Hypothalamus (tissue), 51 donors: ENCODE results near the gene FAM131A.
A peak's percentile ranks its signal among the peaks of the same experiment; 100 is the strongest.

ENCODE experiments used
- DNase-seq, 51 donors: peaks; one replicate each; lab custom pipeline; 2025; lab: John Stamatoyannopoulos, UW

Gene FAM131A

GRCh38 chr3:184315871-184316661 lies 21.3 kb upstream of the FAM131A start:
- DNase-seq, result peak in 2 of 51 donors; percentile 4 to 13

- no peak for DNase-seq
Measured at GRCh38 chr3:184316792-184317191, 20.6 kb upstream of the FAM131A start.

DNA sequence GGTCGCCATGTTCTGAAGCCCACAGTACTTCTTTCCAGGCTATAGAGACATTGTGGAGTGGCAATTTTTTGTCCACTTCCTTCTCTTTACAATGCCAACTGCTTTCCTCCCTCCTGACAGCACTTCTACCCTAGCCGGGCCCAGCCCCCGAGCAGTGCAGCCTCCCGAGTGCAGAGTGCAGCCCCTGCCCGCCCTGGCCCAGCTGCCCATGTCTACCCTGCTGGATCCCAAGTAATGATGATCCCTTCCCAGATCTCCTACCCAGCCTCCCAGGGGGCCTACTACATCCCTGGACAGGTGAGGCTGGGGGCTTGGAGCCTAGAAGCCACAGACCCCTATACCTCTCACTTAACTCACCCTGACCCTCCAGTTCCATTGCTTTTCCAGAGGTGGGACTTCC lies 20.2 kb upstream of the FAM131A start:
- DNase-seq, result no peak

GRCh38 chr3:184320104-184320445 lies 17.3 kb upstream of the FAM131A start:
- peak; percentile 24 to 97 (median 88) for DNase-seq

DNA sequence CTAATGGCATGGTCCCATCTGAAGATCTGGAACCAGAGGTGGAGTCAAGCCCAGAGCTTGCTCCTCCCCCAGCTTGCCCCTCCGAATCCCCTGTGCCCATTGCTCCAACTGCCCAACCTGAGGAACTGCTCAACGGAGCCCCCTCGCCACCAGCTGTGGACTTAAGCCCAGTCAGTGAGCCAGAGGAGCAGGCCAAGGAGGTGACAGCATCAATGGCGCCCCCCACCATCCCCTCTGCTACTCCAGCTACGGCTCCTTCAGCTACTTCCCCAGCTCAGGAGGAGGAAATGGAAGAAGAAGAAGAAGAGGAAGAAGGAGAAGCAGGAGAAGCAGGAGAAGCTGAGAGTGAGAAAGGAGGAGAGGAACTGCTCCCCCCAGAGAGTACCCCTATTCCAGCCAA lies 15.7 kb upstream of the FAM131A start:
- DNase-seq, result no peak

GRCh38 chr3:184322731-184323487 lies 14.5 kb upstream of the FAM131A start:
- no peak for DNase-seq

GRCh38 chr3:184323696-184324095 lies 13.7 kb upstream of the FAM131A start:
- DNase-seq, result no peak

DNA sequence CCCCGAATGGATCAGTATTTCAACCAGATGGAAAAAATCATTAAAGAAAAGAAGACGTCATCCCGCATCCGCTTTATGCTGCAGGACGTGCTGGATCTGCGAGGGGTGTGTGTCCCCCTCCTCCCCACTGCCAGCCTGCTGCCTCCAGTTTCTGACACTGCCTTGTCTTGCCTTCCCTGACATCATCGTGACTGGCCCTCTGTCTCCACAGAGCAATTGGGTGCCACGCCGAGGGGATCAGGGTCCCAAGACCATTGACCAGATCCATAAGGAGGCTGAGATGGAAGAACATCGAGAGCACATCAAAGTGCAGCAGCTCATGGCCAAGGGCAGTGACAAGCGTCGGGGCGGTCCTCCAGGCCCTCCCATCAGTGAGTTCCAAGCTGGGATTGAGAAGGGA lies 12.1 kb upstream of the FAM131A start:
- DNase-seq, result no peak

- DNase-seq, result no peak
Measured at GRCh38 chr3:184325715-184326369, 11.6 kb upstream of the FAM131A start.

DNA sequence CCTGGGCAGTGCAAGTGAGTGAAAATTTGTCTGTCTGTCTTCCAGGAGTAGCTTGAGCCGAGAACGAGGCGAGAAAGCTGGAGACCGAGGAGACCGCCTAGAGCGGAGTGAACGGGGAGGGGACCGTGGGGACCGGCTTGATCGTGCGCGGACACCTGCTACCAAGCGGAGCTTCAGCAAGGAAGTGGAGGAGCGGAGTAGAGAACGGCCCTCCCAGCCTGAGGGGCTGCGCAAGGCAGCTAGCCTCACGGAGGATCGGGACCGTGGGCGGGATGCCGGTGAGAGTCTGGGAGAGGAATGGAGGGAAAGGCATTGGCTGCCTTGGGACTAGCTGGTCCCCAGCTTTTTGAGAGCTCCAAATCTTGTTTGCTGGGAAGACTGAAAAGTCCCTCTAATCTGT lies 10.2 kb upstream of the FAM131A start:
- no peak for DNase-seq

- no peak for DNase-seq
Measured at GRCh38 chr3:184328516-184328915, 8.9 kb upstream of the FAM131A start.

GRCh38 chr3:184332370-184333090 lies 4.9 kb upstream of the FAM131A start:
- DNase-seq, result no peak

GRCh38 chr3:184333190-184333589 lies 4.2 kb upstream of the FAM131A start:
- DNase-seq, result no peak

DNA sequence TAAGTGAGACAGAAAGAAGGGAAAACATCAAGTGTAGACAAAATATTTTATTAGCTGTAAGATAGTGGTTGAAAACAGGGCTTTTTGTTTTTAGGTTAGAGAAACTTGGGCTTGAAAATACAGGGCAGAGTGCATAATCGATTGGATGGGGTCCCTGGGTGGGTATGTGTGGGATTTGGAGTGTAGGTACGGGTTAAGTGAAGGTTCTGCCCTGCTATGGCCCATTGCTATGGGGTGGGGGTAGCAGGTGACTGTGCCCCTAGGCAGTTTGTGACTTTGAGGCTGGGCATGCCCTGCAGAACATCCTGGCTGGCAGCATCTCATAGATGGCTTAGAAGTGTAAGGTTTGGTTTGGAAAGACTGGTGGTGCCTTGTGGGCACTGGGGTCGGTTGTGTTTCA lies 3.7 kb upstream of the FAM131A start:
- DNase-seq, result no peak

GRCh38 chr3:184334470-184335158 lies 2.8 kb upstream of the FAM131A start:
- no peak for DNase-seq

GRCh38 chr3:184335291-184335660 lies 2.1 kb upstream of the FAM131A start:
- DNase-seq, result no peak

DNA sequence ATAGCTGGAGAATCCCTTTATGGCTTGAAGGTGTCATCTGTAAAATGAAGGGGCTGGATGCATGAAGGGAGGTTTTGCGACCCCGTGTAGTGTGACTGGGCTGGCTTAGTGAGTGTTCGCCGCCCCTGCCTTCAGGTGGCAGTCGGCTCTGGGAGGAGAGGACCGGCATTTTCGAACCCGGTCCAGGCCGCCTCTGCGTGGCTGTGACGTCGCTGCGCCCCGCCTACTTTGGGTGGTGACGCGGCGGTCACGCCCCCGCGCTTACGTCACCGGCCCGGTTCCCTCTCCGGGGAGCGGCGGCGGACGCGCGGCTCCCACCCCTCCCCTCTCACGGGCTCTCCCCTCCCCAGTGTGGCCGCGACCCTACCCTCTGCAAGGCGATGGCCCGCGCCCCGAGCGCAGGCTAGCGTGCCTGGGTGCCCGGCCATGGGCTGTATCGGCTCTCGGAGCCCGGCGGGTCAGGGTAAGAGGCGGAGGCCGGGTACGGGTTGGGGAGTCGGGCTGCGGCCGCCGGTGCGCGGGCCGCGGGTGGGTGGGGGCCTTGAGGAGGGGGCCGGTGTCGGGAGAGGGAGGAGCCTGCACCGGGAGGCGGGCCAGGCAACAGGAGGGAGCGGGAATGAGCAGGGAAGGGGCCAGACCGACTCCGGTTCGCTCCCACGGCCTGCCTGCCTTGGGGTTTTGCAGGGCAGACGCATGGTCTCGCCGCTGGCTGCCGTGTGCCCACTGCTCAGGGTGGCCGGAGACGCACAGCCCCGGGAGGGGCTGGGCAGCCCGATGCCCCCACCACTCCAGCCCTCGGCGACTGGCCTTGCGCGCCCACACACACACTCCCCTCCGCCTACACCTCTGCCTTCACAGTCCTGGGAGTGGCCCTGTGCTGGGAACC lies 1.5 kb upstream of the FAM131A start:
- DNase-seq, result peak in 50 of 51 donors; percentile 48 to 93 (median 82)

- DNase-seq, result peak in 28 of 51 donors; percentile 4 to 81 (median 54)
Measured at GRCh38 chr3:184336547-184337398, 627 bp upstream of the FAM131A start.
